VCaP (cell line): Measurements from ENCODE around the gene SNTG2.

Experiments used
- H3K27ac ChIP-seq: fragments of 450-650 bp; 2 replicates; pipeline ENCODE4 v1.5.1; 2017
- CTCF ChIP-seq: fragments of 450-650 bp; conservative IDR thresholded peaks from 2 replicates; pipeline ENCODE4 v1.5.1; 2017; ENCODE audit warnings: mild to moderate bottlenecking, moderate library complexity

The SNTG2 gene

GRCh38 chr2:1348789-1349188 is 398.1 kb downstream of the SNTG2 start:
- no peak overlapping the region for H3K27ac ChIP-seq
- no peak for TF ChIP-seq CTCF

GRCh38 chr2:1350111-1350510 is 399.5 kb downstream of the SNTG2 start:
- TF ChIP-seq CTCF, result no peak
- no peak overlapping the region for H3K27ac ChIP-seq

- no peak for TF ChIP-seq CTCF
- H3K27ac ChIP-seq, result no peak overlapping the region
Measured at GRCh38 chr2:1353124-1353523, 402.5 kb downstream of the SNTG2 start.

GRCh38 chr2:1353543-1353942 is 402.9 kb downstream of the SNTG2 start:
- H3K27ac ChIP-seq, result no peak overlapping the region
- no peak for TF ChIP-seq CTCF

- H3K27ac ChIP-seq, result no peak overlapping the region
- no peak for TF ChIP-seq CTCF
Measured at GRCh38 chr2:1360144-1360543, 409.5 kb downstream of the SNTG2 start.

GRCh38 chr2:1360557-1361250 is 410.1 kb downstream of the SNTG2 start:
- no peak overlapping the region for H3K27ac ChIP-seq
- no peak for TF ChIP-seq CTCF

- no peak for TF ChIP-seq CTCF
- no peak overlapping the region for H3K27ac ChIP-seq
Measured at GRCh38 chr2:1363367-1363766, 412.7 kb downstream of the SNTG2 start.
